HG03342 (cell line): Measurements from ENCODE around the gene FAM161B.
A peak's percentile ranks its signal among the peaks of the same experiment; 100 is the strongest.
"Not testable (repeated sequence)": the region's sequence is repeated elsewhere in the genome, so short reads cannot be mapped to it uniquely, and the experiment has no call there.

Experiments
- ATAC-seq: cut with Tn5 transposase; IDR thresholded peaks from one replicate; pipeline ENCODE4 v1.9.1; 2021; ENCODE audit warnings: mild to moderate bottlenecking, moderate library complexity; ENCODE audit not compliant: unreplicated experiment

The FAM161B gene

GRCh38 chr14:73949752-73950734 is at the start of gene FAM161B, which contains the start of gene COQ6:
TSS of gene FAM161B (minus strand) at chr14:73950094. CDS start at chr14:73950026, 68 bp downstream.
TSS of gene COQ6 (plus strand) at chr14:73950302. CDS start at chr14:73950333, 31 bp downstream.
- peak; percentile 91 for ATAC-seq

GRCh38 chr14:73998726-73999125 is 48.8 kb upstream of the FAM161B start:
- ATAC-seq = no peak

GRCh38 chr14:73997944-73998447 is 48.1 kb upstream of the FAM161B start:
- no peak for ATAC-seq

- no peak for ATAC-seq
Measured at GRCh38 chr14:73997108-73997943, 47.4 kb upstream of the FAM161B start.

GRCh38 chr14:73996731-73997107 is 46.8 kb upstream of the FAM161B start:
- no peak for ATAC-seq

- ATAC-seq = no peak
Measured at GRCh38 chr14:73995977-73996378, 46.1 kb upstream of the FAM161B start.

GRCh38 chr14:73994926-73995325 is 45.0 kb upstream of the FAM161B start:
- ATAC-seq = not testable (repeated sequence)

- no peak for ATAC-seq
Measured at GRCh38 chr14:73991092-73991491, 41.2 kb upstream of the FAM161B start.

GRCh38 chr14:73988656-73989055 is 38.8 kb upstream of the FAM161B start:
- ATAC-seq = not testable (repeated sequence)

GRCh38 chr14:73988065-73988464 is 38.2 kb upstream of the FAM161B start:
- ATAC-seq = no peak

GRCh38 chr14:73977896-73978295 is 28.0 kb upstream of the FAM161B start:
- no peak for ATAC-seq

- ATAC-seq = no peak
Measured at GRCh38 chr14:73976125-73976524, 26.2 kb upstream of the FAM161B start.

- ATAC-seq = no peak
Measured at GRCh38 chr14:73973497-73973896, 23.6 kb upstream of the FAM161B start.

GRCh38 chr14:73968885-73969284 is 19.0 kb upstream of the FAM161B start:
- ATAC-seq = no peak

GRCh38 chr14:73965216-73965615 is 15.3 kb upstream of the FAM161B start:
- ATAC-seq = no peak

GRCh38 chr14:73961192-73961591 is 11.3 kb upstream of the FAM161B start:
- ATAC-seq = no peak

- no peak for ATAC-seq
Measured at GRCh38 chr14:73958591-73958990, 8.7 kb upstream of the FAM161B start.

- no peak for ATAC-seq
Measured at GRCh38 chr14:73955674-73956073, 5.8 kb upstream of the FAM161B start.

GRCh38 chr14:73953731-73954130 is 3.8 kb upstream of the FAM161B start:
- ATAC-seq = no peak

- ATAC-seq = no peak
Measured at GRCh38 chr14:73945159-73945670, 4.7 kb downstream of the FAM161B start.
